Lower leg skin (tissue), 3 donors: ENCODE measurements around the gene SNTG2.

Source experiments
- CTCF ChIP-seq, 3 donors: fragments of 450-650 bp; IDR thresholded peaks; one replicate each; pipeline ENCODE4 v1.5.1; 2016; ENCODE audit warnings: antibody characterized with exemption in 3 of 3, mild to moderate bottlenecking in 3 of 3, moderate library complexity in 2 of 3
- POLR2A ChIP-seq, 2 donors: fragments of 450-650 bp; IDR thresholded peaks; one replicate each; pipeline ENCODE4 v1.6.1; 2016 to 2017; ENCODE audit warnings: antibody characterized with exemption in 2 of 2, mild to moderate bottlenecking in 1 of 2, moderate library complexity in 1 of 2

GRCh38 chr2:1020206-1020605 is 69.6 kb downstream of the SNTG2 start:
- TF ChIP-seq CTCF (IDR thresholded peaks at IDR 0.05): no peak
- TF ChIP-seq POLR2A (IDR thresholded peaks at IDR 0.05): no peak
